KG1 (cell line): Measurements from ENCODE around the gene EPM2AIP1.
"Not testable (repeated sequence)": the region's sequence is repeated elsewhere in the genome, so short reads cannot be mapped to it uniquely, and the experiment has no call there.

Experiments
- DNase-seq: peaks from one replicate; lab custom pipeline; 2025; lab: John Stamatoyannopoulos, UW

Gene EPM2AIP1

DNA sequence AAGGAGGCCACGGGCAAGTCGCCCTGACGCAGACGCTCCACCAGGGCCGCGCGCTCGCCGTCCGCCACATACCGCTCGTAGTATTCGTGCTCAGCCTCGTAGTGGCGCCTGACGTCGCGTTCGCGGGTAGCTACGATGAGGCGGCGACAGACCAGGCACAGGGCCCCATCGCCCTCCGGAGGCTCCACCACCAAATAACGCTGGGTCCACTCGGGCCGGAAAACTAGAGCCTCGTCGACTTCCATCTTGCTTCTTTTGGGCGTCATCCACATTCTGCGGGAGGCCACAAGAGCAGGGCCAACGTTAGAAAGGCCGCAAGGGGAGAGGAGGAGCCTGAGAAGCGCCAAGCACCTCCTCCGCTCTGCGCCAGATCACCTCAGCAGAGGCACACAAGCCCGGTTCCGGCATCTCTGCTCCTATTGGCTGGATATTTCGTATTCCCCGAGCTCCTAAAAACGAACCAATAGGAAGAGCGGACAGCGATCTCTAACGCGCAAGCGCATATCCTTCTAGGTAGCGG, at the start of gene EPM2AIP1:
TSS of gene EPM2AIP1 (minus strand) at position 326 of the 520 bp plus-strand sequence. CDS start at position 272, 54 bp downstream.
- DNase-seq: no peak

DNA sequence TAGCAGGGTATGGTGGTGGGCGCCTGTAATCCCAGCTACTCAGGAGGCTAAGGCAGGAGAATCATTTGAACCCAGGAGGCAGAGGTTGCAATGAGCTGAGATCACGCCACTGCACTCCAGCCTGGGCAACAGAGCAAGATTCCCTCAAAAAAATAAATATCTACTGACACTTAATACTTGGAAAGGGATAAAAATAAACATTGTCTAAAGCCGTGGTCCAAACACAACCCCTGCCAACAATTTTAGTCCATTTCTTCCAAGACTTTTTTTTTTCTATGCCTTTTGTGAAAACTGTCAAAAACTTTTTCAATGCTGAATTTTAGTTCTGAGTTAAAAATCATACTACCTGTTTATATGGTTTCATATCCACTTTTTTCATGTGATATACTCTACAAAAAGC, 49.8 kb upstream of the EPM2AIP1 start:
- not testable (repeated sequence) for DNase-seq

DNA sequence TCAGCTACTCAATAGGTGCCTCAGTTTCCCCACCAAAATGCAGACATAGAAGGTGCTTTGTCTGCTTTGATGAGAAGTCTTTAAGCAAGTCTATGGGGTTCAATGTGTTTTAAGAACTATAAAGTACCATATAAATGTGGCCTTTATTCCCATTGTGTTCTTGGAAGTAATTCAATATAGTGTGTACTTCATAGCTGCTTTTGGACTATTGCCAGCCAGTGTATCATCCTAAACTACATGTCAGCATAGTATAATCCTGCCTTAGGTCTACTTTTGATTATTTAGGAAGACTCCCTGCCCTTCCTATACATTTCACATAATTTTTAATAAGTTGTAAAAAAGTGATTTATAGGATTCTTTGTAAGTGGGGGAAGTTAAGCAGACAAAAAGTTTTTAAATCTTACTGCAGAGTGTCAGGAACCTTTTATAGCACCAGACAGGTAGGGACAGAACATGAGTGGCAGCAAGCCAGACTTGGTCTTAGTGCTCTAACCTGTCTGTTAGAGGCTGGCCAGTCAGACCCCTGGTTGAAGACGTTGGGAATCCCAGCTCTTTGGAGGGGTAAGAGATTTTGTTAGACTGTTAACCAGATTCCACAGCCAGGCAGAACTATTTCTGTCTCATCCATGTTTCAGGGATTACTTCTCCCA, 48.7 kb upstream of the EPM2AIP1 start:
- DNase-seq: no peak

DNA sequence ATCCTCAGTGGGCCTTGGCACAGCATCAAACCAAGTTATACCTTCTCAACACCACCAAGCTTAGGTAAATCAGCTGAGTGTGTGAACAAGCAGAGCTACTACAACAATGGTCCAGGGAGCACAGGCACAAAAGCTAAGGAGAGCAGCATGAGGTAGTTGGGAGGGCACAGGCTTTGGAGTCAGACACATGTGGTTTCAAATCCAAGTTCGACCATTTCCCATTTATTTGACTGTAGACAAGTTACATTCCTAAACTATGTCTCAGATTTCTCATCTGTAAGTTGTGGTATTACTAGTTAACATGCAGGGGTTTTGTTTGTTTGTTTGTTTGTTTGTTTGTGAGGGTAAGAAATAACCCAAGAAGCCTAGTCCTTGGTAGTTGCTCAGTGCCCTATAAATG, 47.3 kb upstream of the EPM2AIP1 start:
- DNase-seq: no peak

DNA sequence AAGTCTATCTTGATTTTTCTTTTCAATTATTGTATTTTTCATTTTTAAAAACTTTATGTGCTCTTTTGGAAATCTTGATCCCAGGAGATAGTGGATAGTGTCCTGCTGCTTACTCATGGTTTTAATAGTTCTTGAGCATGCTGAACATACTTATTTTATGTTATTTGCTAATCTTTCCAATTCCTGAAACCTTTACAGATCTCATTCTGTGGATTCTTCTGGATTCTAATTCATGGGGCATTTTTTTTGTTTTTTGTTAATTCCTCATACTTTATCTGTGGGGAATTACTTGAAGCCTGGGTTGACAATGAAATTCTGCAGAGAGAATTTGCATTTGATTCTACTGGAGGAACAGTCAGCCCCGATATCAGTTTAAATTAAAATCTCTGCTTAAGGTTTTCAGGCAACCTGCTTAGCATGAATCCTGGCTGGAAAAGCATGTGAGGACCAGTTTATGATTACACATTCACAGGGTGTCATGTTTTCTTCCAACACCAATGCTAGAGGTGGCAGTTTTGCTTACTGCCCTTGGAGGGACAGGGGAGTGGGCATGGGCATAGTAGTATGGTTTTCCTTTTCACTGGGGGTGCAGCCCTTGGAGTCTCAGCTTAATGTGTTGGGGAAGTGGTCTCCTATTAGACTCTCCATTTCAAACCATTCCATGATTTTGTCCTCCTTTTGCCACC, 46.4 kb upstream of the EPM2AIP1 start:
- DNase-seq: no peak

DNA sequence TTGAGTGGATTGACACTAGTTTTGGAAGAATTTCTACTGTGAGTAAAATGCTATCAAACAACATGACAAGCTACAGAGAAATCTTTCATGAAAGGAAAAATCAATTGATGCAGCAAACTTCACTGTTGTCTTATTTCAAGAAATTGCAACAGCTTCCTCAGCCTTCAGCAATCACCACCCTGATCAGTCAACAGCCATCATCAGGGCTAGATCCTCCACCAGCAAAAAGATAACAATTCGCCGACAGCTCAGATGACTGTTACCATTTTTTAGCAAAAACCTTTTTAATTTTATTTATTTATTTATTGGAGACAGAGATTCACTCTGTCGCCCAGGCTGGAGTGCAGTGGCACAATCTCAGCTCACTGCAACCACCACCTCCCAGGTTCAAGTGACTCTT, 44.4 kb upstream of the EPM2AIP1 start:
- no peak for DNase-seq

DNA sequence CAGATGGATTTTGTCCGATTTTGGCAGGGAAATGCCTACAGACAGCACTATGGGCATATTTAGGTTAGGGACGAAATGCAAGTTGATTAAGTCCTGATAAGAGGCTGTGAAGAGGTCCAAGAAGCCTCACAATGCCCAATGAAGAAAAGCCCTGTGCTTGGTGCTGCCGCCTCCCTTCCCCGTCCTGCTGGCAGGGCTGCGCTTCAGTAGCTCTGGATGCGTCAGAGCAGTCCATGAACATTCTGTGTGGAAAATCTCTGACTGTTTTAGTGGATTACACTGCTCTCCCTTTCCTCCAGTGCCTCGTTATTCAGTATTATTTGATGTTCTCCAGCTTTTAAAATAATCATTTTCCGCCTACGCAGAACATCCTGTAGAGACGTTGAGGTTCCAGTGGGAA, 40.0 kb upstream of the EPM2AIP1 start:
- DNase-seq: no peak

DNA sequence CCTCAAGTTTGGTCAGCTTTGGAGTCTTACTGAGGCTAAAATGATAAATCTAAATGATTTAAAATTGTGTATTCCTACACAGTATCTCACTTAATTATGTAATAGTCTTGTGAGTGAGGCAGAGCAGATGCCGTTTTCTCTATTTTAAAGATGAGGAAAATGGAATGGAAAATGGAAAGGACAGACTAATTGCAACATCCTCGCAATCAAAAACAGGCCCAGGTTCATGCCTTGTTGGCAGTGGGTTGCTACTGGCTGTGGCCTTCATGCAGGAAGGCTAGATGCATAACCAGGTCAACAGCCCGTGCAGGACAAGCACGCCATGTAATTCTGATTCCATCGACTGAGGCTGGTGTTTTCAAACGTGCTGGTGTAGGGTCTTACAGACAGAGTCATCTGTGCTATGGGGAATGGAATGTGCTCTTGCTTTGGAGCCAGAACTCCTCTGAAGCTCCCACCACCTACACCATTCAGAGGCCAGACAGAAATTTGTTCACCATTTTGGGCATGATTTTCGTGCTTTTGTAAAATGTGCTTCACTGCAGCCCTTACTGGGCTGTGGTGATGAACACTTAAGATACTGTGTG, 38.3 kb upstream of the EPM2AIP1 start:
- DNase-seq: no peak

DNA sequence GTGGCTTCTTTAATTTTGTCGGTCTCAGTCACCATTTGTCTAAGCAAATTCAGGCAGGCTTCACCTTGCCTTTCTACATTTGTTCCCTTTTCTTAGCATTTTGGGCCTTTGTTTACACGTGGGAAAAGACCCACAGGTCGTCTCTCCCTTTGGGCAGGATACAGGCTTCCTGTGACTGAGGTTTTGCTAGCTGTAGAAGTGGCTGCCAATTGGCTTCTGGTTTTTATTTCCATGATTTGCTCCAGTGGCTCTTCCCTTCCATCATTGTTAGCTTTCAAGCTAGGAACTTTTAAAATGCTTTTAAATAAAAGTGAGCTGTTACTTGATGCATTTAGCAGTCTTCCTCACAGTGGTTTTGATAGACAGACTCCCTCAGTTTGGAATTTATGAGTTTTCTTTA, 37.7 kb upstream of the EPM2AIP1 start:
- no peak for DNase-seq

DNA sequence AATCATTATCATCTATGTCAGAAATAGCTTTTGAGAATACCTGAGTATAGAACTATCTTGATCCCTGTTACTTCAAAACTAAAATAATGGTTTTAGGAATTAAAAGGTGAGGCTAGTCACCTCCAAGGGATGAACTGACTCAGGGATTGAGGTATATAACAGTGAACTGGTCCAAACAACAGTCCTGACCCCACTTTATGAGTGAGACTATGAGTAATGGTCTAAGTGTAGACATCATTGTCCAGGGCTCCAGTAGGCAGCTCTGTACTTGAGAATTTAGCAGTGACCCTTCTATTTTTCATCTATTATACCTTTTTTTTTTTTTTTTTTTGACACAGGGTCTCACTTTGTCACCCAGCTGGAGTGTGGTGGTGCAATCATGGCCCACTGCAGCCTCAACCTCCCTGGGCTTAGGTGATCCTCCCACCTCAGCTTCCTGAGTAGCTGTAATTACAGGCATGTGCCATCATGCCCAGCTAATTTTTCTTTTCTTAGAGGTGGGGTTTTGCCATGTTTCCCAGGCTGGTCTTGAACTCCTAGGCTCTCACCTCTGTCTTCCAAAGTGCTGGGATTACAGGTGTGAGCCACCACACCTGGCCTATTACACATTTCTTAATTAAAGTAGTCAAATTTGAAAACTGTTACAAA, 36.7 kb upstream of the EPM2AIP1 start:
- no peak for DNase-seq

DNA sequence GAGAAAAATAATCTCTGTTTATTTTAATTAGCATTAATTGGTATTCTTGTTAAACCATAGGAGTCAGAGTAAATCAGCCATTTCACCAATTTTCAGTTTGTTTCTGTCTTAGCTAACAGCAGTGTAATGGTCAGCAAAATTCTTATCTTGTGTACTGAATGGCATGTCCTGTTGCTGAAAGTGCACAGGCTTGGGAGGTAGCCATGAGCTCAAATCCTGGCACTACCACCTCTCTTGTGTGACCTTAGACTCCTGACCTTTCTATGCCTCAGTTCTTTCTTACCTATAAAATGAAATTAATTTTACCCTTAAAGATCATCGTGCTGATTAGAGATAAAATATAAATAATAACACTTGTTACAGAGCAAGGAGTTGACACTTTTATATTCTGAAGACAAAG, 36.2 kb upstream of the EPM2AIP1 start:
- no peak for DNase-seq

DNA sequence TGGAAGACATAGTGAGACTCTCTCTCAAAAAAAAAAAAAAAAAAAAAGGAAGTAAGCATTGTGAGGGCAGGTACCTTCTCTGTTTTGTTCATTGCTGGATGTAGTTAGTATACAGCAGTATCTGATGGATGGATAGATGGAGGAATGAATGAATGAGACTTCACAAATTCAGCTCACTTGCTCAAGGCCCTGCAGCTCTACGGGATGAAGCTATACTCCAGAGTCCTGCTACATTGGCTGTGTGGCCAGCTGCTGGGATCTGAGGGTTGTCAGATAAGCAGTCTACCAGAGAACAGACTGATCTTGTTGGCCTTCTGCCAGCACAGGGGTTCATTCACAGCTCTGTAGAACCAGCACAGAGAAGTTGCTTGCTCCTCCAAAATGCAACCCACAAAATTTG, 35.4 kb upstream of the EPM2AIP1 start:
- no peak for DNase-seq

DNA sequence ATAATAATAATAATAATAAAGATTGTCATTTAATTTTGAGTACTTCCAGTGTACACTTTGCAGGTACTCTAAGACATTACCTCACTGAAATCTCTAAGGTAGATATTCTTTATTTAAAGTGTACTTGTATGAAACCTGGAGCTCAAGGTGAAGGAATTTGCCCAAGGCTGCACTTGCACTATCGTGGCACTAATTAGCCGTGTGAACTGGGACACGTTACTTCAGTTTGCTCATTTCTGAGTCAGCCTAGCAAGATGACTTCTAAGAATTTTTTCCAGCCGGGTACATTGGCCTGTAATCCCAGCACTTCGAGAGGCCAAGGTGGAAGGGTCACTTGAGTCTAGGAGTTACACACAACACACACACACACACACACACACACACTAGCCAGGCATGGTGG, 33.9 kb upstream of the EPM2AIP1 start:
- DNase-seq: no peak

DNA sequence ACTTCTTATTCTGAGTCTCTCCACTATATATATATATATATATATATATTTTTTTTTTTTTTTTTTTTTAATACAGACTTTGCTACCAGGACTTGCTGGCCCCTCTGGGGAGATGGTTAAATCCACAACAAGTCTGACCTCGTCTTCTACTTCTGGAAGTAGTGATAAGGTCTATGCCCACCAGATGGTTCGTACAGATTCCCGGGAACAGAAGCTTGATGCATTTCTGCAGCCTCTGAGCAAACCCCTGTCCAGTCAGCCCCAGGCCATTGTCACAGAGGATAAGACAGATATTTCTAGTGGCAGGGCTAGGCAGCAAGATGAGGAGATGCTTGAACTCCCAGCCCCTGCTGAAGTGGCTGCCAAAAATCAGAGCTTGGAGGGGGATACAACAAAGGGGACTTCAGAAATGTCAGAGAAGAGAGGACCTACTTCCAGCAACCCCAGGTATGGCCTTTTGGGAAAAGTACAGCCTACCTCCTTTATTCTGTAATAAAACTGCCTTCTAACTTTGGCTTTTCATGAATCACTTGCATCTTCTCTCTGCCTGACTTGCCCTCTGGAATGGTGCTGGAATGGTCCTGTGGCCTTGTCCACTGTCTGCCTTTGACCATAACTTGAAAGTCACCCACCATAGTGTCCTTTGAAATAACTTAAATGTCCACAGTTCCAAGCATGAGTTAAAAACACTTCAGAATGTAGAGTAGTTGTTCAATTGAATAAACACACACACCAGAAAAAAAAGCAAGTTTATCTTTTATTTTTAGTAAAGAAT, 32.8 kb upstream of the EPM2AIP1 start:
- DNase-seq: no peak

DNA sequence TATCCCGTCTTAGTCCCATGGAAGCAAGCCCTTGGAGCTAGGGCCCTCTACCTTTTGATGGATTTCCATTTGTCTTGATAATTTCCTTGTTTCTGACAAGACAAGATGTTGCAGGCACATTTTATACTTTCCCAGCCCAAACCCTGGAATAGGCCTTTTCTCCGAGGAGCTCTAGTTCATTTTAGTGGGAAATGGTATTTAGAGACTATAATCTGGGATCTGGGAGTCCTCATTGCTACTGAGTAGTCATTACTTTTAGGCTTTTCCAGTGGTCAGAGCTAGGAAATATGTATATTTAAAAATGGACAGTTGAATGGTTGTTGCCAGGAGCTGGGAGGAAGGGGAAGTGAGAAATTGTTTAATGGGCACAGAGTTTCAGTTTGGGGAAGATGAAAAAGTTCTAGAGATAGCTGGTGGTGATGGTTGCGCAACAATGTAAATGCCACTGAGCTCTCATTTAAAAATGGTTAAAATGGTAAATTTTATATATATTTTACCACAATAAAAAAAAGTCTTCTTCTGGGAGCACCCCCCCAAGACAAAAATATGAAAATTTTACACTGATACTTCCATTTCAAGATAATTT, 32.0 kb upstream of the EPM2AIP1 start:
- DNase-seq: peak; percentile 32

DNA sequence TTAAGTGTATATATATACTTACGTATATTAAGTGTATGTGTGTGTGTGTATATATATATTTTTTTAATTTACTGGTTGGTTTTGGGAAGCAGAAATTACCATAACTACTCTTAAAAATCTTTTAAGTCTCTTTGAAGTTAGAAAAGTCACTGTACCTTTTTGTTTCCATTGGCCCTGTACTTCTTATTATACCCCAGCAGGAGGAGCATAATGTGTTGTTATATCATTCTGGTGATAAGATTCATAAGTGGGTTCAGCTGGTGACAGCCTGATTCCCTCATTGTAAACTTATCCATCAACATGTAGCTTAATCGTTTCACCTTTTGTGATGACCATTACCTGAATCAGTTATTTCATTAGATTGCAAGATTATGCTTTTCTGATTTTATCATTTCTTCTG, 31.2 kb upstream of the EPM2AIP1 start:
- no peak for DNase-seq

DNA sequence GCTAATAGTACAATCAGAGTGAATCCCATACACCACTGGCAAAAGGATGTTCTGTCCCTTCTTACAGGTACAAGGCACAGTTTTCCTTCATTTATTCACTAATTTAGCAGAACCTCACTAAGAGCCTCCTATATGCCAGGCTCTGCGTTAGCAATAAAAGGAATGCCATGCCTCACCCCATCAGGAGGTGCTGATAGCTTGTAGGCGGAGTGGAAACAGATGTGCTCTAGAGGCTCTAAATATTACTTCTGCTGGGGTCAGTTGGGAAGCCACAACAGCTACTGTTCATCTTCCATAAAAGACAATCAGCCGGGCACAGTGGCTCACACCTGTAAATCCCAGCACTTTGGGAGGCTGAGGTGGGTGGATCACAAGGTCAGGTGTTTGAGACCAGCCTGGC, 24.8 kb upstream of the EPM2AIP1 start:
- no peak for DNase-seq

DNA sequence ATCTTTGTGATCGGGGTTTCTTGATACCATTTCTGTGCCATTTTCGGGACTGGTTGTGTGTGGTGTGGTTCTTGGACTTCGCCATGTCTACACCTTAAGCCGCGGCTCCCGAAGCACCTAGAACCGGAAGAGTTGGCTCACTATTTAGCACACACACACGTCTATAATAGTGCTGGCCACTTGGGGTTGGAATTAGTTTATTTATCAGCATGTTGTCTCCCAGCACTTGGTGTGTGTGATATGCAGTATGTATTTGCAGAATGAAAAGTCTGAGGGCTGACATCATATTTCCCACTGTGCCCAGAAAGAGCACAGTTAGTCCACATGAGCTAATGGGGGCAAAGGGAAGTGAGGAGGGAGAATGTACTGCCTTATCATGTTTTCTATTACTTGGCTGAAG, 24.0 kb upstream of the EPM2AIP1 start:
- no peak for DNase-seq

DNA sequence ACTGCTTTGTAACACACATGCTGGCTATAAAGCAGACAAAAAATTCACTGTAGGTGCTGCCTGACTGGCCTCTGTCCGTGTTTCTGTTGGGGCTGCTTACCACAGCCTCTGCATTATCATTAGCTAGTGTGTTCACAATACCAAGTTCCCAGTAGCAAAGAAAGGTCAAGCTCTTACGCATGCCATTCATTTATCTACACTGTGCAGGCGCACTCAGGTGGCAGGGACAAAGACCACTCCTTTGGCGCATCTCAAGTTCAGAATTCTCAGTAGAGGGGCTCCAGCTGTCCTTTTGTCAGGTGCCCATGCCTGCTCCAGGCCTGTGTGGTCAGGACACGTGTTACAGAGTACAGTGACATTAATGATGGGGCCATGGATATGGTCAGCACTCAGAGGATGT, 22.7 kb upstream of the EPM2AIP1 start:
- no peak for DNase-seq

DNA sequence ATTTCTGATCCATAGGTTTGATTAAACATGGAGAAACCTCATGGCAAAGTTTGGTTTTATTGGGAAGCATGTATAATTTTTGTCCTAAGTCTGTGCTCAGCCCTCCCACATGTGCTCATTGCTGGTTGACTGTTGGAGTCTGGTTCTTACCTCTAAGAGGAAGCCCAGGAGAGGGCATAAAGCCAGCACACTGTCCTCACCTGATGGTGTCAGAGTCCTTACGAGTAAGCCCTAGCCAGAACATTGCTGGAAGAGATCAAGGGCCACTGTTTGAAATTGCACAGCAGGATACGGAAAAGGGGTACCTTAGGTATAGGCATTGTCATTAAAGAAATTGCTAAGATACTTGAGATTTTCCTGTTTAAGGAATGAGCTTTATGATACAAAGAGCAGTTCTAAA, 21.7 kb upstream of the EPM2AIP1 start:
- DNase-seq: no peak
